SJSA1 (cell line): Measurements from ENCODE around the gene NMNAT2. TPM values are rescaled to one million over a fixed set of nuclear protein-coding genes. Genes with fewer than 3 reads are reported as not detected.
A peak's percentile ranks its signal among the peaks of the same experiment; 100 is the strongest.

Experiments used
- DNase-seq, 2 experiments: peaks; one replicate each; pipeline ENCODE4 v3.0.0-alpha.2; 2015 to 2020; ENCODE audit warnings: low spot score in 2 of 2, low read depth in 1 of 2
- H3K27ac ChIP-seq: fragments of 250-450 bp; sonication (Bioruptor Pico); 2 replicates; pipeline ENCODE4 v1.5.1; 2020; ENCODE audit warnings: mild to moderate bottlenecking, moderate library complexity
- H3K27me3 ChIP-seq: fragments of 250-450 bp; sonication (Bioruptor Pico); replicated peaks from 2 replicates; pipeline ENCODE4 v1.5.1; 2020; ENCODE audit warnings: mild to moderate bottlenecking, moderate library complexity
- H3K36me3 ChIP-seq: fragments of 250-450 bp; sonication (Bioruptor Pico); 2 replicates; pipeline ENCODE4 v1.5.1; 2020; ENCODE audit warnings: mild to moderate bottlenecking
- H3K4me1 ChIP-seq: fragments of 250-450 bp; sonication (Bioruptor Pico); replicated peaks from 2 replicates; pipeline ENCODE4 v1.6.1; 2021; ENCODE audit warnings: mild to moderate bottlenecking
- H3K4me3 ChIP-seq: fragments of 250-450 bp; sonication (Bioruptor Pico); 2 replicates; pipeline ENCODE4 v1.5.1; 2020; ENCODE audit warnings: mild to moderate bottlenecking
- H3K9me3 ChIP-seq: fragments of 250-450 bp; sonication (Bioruptor Pico); replicated peaks from 2 replicates; pipeline ENCODE4 v1.5.1; 2020; ENCODE audit warnings: mild to moderate bottlenecking
- total RNA-seq: library from RNA; depleted of rRNA; stranded (reverse); fragments of >200 nt; shearing (Covaris generic); gene quantifications from 2 replicates; pipeline ENCODE4 v1.2.3, GENCODE V29; 2014; rRNA removed

Gene NMNAT2
- total RNA-seq: 0.50 and 0.60 TPM in 2 replicates

GRCh38 chr1:183417772-183418491 is at the start of gene NMNAT2:
NMNAT2 (minus strand) TSS chr1:183418380; CDS start chr1:183418267, 113 bp downstream.
- peaks cover 51% of the 10 kb centered on the region for H3K27me3 ChIP-seq
- no peak within 1 kb of the TSS for H3K27ac ChIP-seq

GRCh38 chr1:183467687-183468086 is 49.5 kb upstream of the NMNAT2 start:
- no peak overlapping the region for H3K27ac ChIP-seq
- H3K36me3 ChIP-seq: peaks cover 3% of the 10 kb centered on the region
- H3K4me1 ChIP-seq: no peaks in the 10 kb centered on the region
- no peak for DNase-seq
- peaks cover 4% of the 10 kb centered on the region for H3K27me3 ChIP-seq
- H3K4me3 ChIP-seq: no peak overlapping the region
- H3K9me3 ChIP-seq: no peaks in the 10 kb centered on the region

More at GRCh38 chr1:183417772-183418491, at the start of gene NMNAT2:
- Histone ChIP-seq H3K4me3 (no peak within 1 kb of the TSS), H3K36me3 (no peaks in the 10 kb centered on the region), H3K4me1 (peaks cover 7% of the 10 kb centered on the region), H3K9me3 (no peaks in the 10 kb centered on the region)
- DNase-seq: no peak

- Histone ChIP-seq H3K27me3 (peaks cover 4% of the 10 kb centered on the region), H3K4me1 (no peaks in the 10 kb centered on the region), H3K9me3 (no peaks in the 10 kb centered on the region), H3K27ac (no peak overlapping the region), H3K4me3 (no peak overlapping the region), H3K36me3 (no peaks in the 10 kb centered on the region)
- DNase-seq: no peak
Measured at GRCh38 chr1:183466781-183467180, 48.6 kb upstream of the NMNAT2 start.

- peaks cover 4% of the 10 kb centered on the region for H3K27me3 ChIP-seq
- no peak overlapping the region for H3K4me3 ChIP-seq
- H3K4me1 ChIP-seq: no peaks in the 10 kb centered on the region
- DNase-seq: no peak
- H3K9me3 ChIP-seq: no peaks in the 10 kb centered on the region
- no peak overlapping the region for H3K27ac ChIP-seq
- H3K36me3 ChIP-seq: no peaks in the 10 kb centered on the region
Measured at GRCh38 chr1:183463566-183463965, 45.4 kb upstream of the NMNAT2 start.

- peaks cover 4% of the 10 kb centered on the region for H3K27me3 ChIP-seq
- no peak overlapping the region for H3K27ac ChIP-seq
- no peak for DNase-seq
- H3K4me3 ChIP-seq: no peak overlapping the region
- no peaks in the 10 kb centered on the region for H3K9me3 ChIP-seq
- no peaks in the 10 kb centered on the region for H3K36me3 ChIP-seq
- H3K4me1 ChIP-seq: no peaks in the 10 kb centered on the region
Measured at GRCh38 chr1:183461350-183461749, 43.2 kb upstream of the NMNAT2 start.

- H3K4me3 ChIP-seq: no peak overlapping the region
- no peaks in the 10 kb centered on the region for H3K4me1 ChIP-seq
- peaks cover 4% of the 10 kb centered on the region for H3K27me3 ChIP-seq
- H3K36me3 ChIP-seq: no peaks in the 10 kb centered on the region
- no peaks in the 10 kb centered on the region for H3K9me3 ChIP-seq
- DNase-seq: no peak
- no peak overlapping the region for H3K27ac ChIP-seq
Measured at GRCh38 chr1:183460596-183460995, 42.4 kb upstream of the NMNAT2 start.

- Histone ChIP-seq H3K27ac (no peak overlapping the region), H3K4me1 (no peaks in the 10 kb centered on the region), H3K36me3 (no peaks in the 10 kb centered on the region), H3K4me3 (no peak overlapping the region), H3K9me3 (no peaks in the 10 kb centered on the region), H3K27me3 (peaks cover 2% of the 10 kb centered on the region; the same call in 1 of the 2 replicates)
- DNase-seq: no peak
Measured at GRCh38 chr1:183457449-183457848, 39.3 kb upstream of the NMNAT2 start.

GRCh38 chr1:183456826-183457225 is 38.6 kb upstream of the NMNAT2 start:
- peaks cover 2% of the 10 kb centered on the region; the same call in 1 of the 2 replicates for H3K27me3 ChIP-seq
- no peaks in the 10 kb centered on the region for H3K36me3 ChIP-seq
- no peak overlapping the region for H3K27ac ChIP-seq
- H3K4me1 ChIP-seq: no peaks in the 10 kb centered on the region
- no peak for DNase-seq
- H3K9me3 ChIP-seq: no peaks in the 10 kb centered on the region
- H3K4me3 ChIP-seq: no peak overlapping the region

- no peak overlapping the region for H3K4me3 ChIP-seq
- H3K27ac ChIP-seq: no peak overlapping the region
- no peaks in the 10 kb centered on the region for H3K4me1 ChIP-seq
- peaks cover 2% of the 10 kb centered on the region; the same call in 1 of the 2 replicates for H3K27me3 ChIP-seq
- H3K9me3 ChIP-seq: no peaks in the 10 kb centered on the region
- no peak for DNase-seq
- no peaks in the 10 kb centered on the region for H3K36me3 ChIP-seq
Measured at GRCh38 chr1:183454377-183454776, 36.2 kb upstream of the NMNAT2 start.

GRCh38 chr1:183450093-183450492 is 31.9 kb upstream of the NMNAT2 start:
- Histone ChIP-seq H3K9me3 (no peaks in the 10 kb centered on the region), H3K4me3 (no peak overlapping the region), H3K4me1 (no peaks in the 10 kb centered on the region), H3K36me3 (no peaks in the 10 kb centered on the region), H3K27ac (no peak overlapping the region), H3K27me3 (0 out of 2 replicates have a peak, but pooled peaks cover 2% of the 10 kb centered on the region)
- no peak for DNase-seq

- H3K27me3 ChIP-seq: 0 out of 2 replicates have a peak, but pooled peaks cover 2% of the 10 kb centered on the region
- H3K9me3 ChIP-seq: no peaks in the 10 kb centered on the region
- H3K27ac ChIP-seq: no peak overlapping the region
- H3K36me3 ChIP-seq: no peaks in the 10 kb centered on the region
- H3K4me3 ChIP-seq: no peak overlapping the region
- no peak for DNase-seq
- no peaks in the 10 kb centered on the region; the same call in 1 of the 2 replicates for H3K4me1 ChIP-seq
Measured at GRCh38 chr1:183449223-183449770, 31.1 kb upstream of the NMNAT2 start.

- no peaks in the 10 kb centered on the region for H3K27me3 ChIP-seq
- no peak overlapping the region for H3K27ac ChIP-seq
- no peak overlapping the region for H3K4me3 ChIP-seq
- peak in 1 of 2 experiments; percentile 21 for DNase-seq
- no peaks in the 10 kb centered on the region for H3K9me3 ChIP-seq
- no peaks in the 10 kb centered on the region; the same call in 1 of the 2 replicates for H3K4me1 ChIP-seq
- no peaks in the 10 kb centered on the region for H3K36me3 ChIP-seq
Measured at GRCh38 chr1:183444243-183444642, 26.1 kb upstream of the NMNAT2 start.

GRCh38 chr1:183443466-183443865 is 25.3 kb upstream of the NMNAT2 start:
- no peaks in the 10 kb centered on the region; the same call in 1 of the 2 replicates for H3K4me1 ChIP-seq
- H3K9me3 ChIP-seq: no peaks in the 10 kb centered on the region
- no peaks in the 10 kb centered on the region for H3K36me3 ChIP-seq
- DNase-seq: no peak
- H3K27ac ChIP-seq: no peak overlapping the region
- H3K27me3 ChIP-seq: peaks cover 5% of the 10 kb centered on the region; the same call in 1 of the 2 replicates
- no peak overlapping the region for H3K4me3 ChIP-seq

GRCh38 chr1:183443011-183443410 is 24.8 kb upstream of the NMNAT2 start:
- DNase-seq: no peak
- Histone ChIP-seq H3K4me3 (no peak overlapping the region), H3K9me3 (no peaks in the 10 kb centered on the region), H3K36me3 (no peaks in the 10 kb centered on the region), H3K4me1 (no peaks in the 10 kb centered on the region; the same call in 1 of the 2 replicates), H3K27me3 (peaks cover 5% of the 10 kb centered on the region; the same call in 1 of the 2 replicates), H3K27ac (no peak overlapping the region)
